Measurements from ENCODE around the gene TMEM219. TPM values are rescaled to one million over a fixed set of nuclear protein-coding genes. Genes with fewer than 3 reads are reported as not detected.

TMEM219 gene
- total RNA-seq, 1 donor, result 64.6 TPM

GRCh38 chr16:29978564-29979270 is 16.8 kb downstream of the TMEM219 start:
- no peak for DNase-seq (ENCODE audit: low read depth in 2 of 3, low spot score in 2 of 3)

- no peak for DNase-seq (ENCODE audit: low read depth in 2 of 3, low spot score in 2 of 3)
These were observed 20.9 kb downstream of the TMEM219 start for GRCh38 chr16:29982560-29983419.

- no peak for DNase-seq (ENCODE audit: low read depth in 2 of 3, low spot score in 2 of 3)
These were observed 21.7 kb downstream of the TMEM219 start for GRCh38 chr16:29983420-29984136.

- no peak for DNase-seq (ENCODE audit: low read depth in 2 of 3, low spot score in 2 of 3)
These were observed 22.4 kb downstream of the TMEM219 start for GRCh38 chr16:29984137-29984763.

- no peak for DNase-seq (ENCODE audit: low read depth in 2 of 3, low spot score in 2 of 3)
These were observed 22.9 kb downstream of the TMEM219 start for GRCh38 chr16:29984764-29985147.

GRCh38 chr16:29985271-29985811 is 23.5 kb downstream of the TMEM219 start:
- no peak for DNase-seq (ENCODE audit: low read depth in 2 of 3, low spot score in 2 of 3)

- no peak for DNase-seq (ENCODE audit: low read depth in 2 of 3, low spot score in 2 of 3)
These were observed 24.4 kb downstream of the TMEM219 start for GRCh38 chr16:29986231-29986630.

- no peak for DNase-seq (ENCODE audit: low read depth in 2 of 3, low spot score in 2 of 3)
These were observed 25.1 kb downstream of the TMEM219 start for GRCh38 chr16:29986931-29987330.

- DNase-seq (ENCODE audit: low read depth in 2 of 3, low spot score in 2 of 3), result no peak
These were observed 25.6 kb downstream of the TMEM219 start for GRCh38 chr16:29987371-29988085.

GRCh38 chr16:29988346-29989075 is 26.6 kb downstream of the TMEM219 start:
- no peak for DNase-seq (ENCODE audit: low read depth in 2 of 3, low spot score in 2 of 3)

GRCh38 chr16:29989111-29989858 is 27.4 kb downstream of the TMEM219 start:
- DNase-seq (ENCODE audit: low read depth in 2 of 3, low spot score in 2 of 3), result no peak

GRCh38 chr16:29990034-29990433 is 28.2 kb downstream of the TMEM219 start:
- no peak for DNase-seq (ENCODE audit: low read depth in 2 of 3, low spot score in 2 of 3)

- DNase-seq (ENCODE audit: low read depth in 2 of 3, low spot score in 2 of 3), result no peak
These were observed 29.1 kb downstream of the TMEM219 start for GRCh38 chr16:29990883-29991570.

- no peak for DNase-seq (ENCODE audit: low read depth in 2 of 3, low spot score in 2 of 3)
These were observed 29.7 kb downstream of the TMEM219 start for GRCh38 chr16:29991571-29991904.

- DNase-seq (ENCODE audit: low read depth in 2 of 3, low spot score in 2 of 3), result no peak
These were observed 30.6 kb downstream of the TMEM219 start for GRCh38 chr16:29992344-29992967.

- DNase-seq (ENCODE audit: low read depth in 2 of 3, low spot score in 2 of 3), result no peak
These were observed 31.5 kb downstream of the TMEM219 start for GRCh38 chr16:29993191-29993902.
